Activated T-cell treated with anti-CD3 and anti-CD28 coated beads, Interleukin-2, amount 50 U/mL, for 4 hours (primary cell): Measurements from ENCODE around the gene ATAT1. TPM values are rescaled to one million over a fixed set of nuclear protein-coding genes. Genes with fewer than 3 reads are reported as not detected.
"Not testable (repeated sequence)": the region's sequence is repeated elsewhere in the genome, so short reads cannot be mapped to it uniquely, and the experiment has no call there.

ENCODE experiments used
- ATAC-seq, 2 donors: fragments of 200-7000 bp; cut with Tn5 transposase; one replicate each; pipeline ENCODE4 v1.10.0; 2021
- DNase-seq: peaks from one replicate; pipeline ENCODE4 v3.0.0-alpha.2; 2020
- H3K27me3 Mint-ChIP-seq: one replicate; pipeline ENCODE4 v1.8.0; 2021; ENCODE audit warnings: low read depth, mixed read lengths
- H3K36me3 Mint-ChIP-seq: one replicate; pipeline ENCODE4 v1.8.0; 2022; ENCODE audit warnings: mixed read lengths; ENCODE audit not compliant: insufficient read depth
- H3K4me1 Mint-ChIP-seq: one replicate; pipeline ENCODE4 v1.8.0; 2021; ENCODE audit warnings: low read depth, mixed read lengths
- H3K4me3 Mint-ChIP-seq: one replicate; pipeline ENCODE4 v1.8.0; 2021; ENCODE audit warnings: mild to moderate bottlenecking, moderate library complexity, mixed read lengths
- H3K9me3 Mint-ChIP-seq: one replicate; pipeline ENCODE4 v1.8.0; 2021; ENCODE audit warnings: mixed read lengths
- total RNA-seq, 3 donors: library from RNA; stranded (reverse); gene quantifications; one replicate each; pipeline ENCODE4 v1.2.1, GENCODE V29; 2021

ATAT1 gene
- 10 to 100 TPM in 1 of 3 donors, 1 to 10 TPM in 2; 5.9 to 10.3 (median 9.5) TPM for total RNA-seq

DNA sequence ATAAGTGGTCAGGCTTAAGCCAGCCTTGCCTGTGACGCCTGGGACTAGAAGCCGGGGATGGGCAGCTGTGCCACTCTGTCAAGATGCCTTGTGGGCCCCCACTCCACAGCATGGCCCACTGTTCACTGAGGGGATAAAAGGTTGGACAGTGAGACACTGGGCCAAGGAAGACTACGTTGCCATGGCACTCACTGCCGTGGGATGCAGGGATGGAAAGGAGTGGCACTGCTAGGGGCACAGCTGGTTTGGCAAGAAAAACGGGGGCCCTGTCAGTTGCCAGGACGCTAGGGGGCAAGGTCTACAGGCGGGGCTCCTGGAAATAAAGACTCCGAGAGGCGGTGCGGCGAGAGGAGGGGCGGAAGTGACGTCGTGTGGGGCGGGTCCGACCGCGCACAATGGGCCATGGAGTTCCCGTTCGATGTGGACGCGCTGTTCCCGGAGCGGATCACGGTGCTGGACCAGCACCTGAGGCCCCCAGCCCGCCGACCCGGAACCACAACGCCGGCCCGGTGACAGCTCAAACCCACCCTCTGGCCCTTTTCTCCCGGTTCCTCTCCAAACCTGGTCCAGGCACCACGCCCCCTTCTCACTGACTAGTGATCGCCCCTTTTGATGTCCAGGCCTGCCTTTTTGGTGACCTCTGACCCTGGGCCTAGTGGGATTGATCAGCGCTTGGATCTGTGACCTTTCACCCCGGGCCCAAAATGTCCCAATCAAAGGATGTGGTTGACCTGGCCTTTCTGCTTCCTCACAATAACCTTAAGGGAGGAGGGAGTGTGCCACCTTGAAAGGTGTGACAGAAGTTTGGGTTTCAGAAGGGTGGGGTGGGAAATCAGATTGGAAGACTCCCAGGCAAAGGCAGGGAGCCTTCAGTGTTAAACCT, at the start of gene ATAT1:
ATAT1 (plus strand) TSS at position 391 of the 883 bp plus-strand sequence.
- DNase-seq (peak; percentile 87), ATAC-seq (peak; percentile 99)
- H3K27me3 Mint-ChIP-seq = no peaks in the 10 kb centered on the region
- no peaks in the 10 kb centered on the region for H3K9me3 Mint-ChIP-seq
- H3K4me1 Mint-ChIP-seq = peaks cover 21% of the 10 kb centered on the region
- peaks cover 25% of the 10 kb centered on the region for H3K36me3 Mint-ChIP-seq
- peak within 1 kb of the TSS; percentile 93 for H3K4me3 Mint-ChIP-seq

GRCh38 chr6:30578051-30578450, 48.6 kb upstream of the ATAT1 start:
- no peak for ATAC-seq
- no peak for DNase-seq
- no peaks in the 10 kb centered on the region for H3K27me3 Mint-ChIP-seq
- H3K9me3 Mint-ChIP-seq = no peaks in the 10 kb centered on the region
- peaks cover 54% of the 10 kb centered on the region for H3K36me3 Mint-ChIP-seq
- peaks cover 37% of the 10 kb centered on the region for H3K4me1 Mint-ChIP-seq
- no peak overlapping the region for H3K4me3 Mint-ChIP-seq

- no peaks in the 10 kb centered on the region for H3K9me3 Mint-ChIP-seq
- H3K36me3 Mint-ChIP-seq = peaks cover 58% of the 10 kb centered on the region
- no peak overlapping the region for H3K4me3 Mint-ChIP-seq
- H3K4me1 Mint-ChIP-seq = no peaks in the 10 kb centered on the region
- no peaks in the 10 kb centered on the region for H3K27me3 Mint-ChIP-seq
- ATAC-seq (no peak), DNase-seq (no peak)
Observed at GRCh38 chr6:30583921-30584320, 42.8 kb upstream of the ATAT1 start.

DNA sequence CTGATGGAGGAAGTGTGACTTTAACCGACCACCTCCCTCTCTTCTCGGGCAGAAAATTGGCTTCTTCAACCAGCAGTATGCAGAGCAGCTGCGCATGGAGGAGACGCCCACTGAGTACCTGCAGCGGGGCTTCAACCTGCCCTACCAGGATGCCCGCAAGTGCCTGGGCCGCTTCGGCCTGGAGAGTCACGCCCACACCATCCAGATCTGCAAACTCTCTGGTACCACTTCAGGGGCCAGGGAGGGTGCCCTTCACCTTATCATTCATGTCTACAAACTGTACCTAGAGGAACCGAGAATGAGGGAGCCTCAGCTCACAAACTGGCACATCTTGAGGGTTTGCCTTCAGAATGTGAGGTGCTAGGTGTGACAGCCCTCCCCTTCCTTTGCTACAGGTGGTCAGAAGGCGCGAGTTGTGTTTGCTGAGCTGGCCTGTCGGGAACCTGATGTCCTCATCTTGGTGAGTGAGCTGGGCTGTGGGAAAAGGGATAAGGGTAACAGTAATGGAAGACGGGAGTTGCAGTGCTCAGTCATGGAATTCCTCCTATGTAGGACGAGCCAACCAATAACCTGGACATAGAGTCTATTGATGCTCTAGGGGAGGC, 36.8 kb upstream of the ATAT1 start:
- Mint-ChIP-seq H3K4me1 (peaks cover 2% of the 10 kb centered on the region), H3K27me3 (no peaks in the 10 kb centered on the region), H3K4me3 (no peak overlapping the region), H3K9me3 (no peaks in the 10 kb centered on the region), H3K36me3 (peaks cover 53% of the 10 kb centered on the region)
- DNase-seq = no peak
- ATAC-seq = peak in 1 of 2 donors; percentile 21

GRCh38 chr6:30590509-30590908, 36.2 kb upstream of the ATAT1 start:
- Mint-ChIP-seq H3K27me3 (no peaks in the 10 kb centered on the region), H3K4me1 (peaks cover 4% of the 10 kb centered on the region), H3K36me3 (peaks cover 54% of the 10 kb centered on the region), H3K9me3 (no peaks in the 10 kb centered on the region), H3K4me3 (no peak overlapping the region)
- DNase-seq = no peak
- peak; percentile 3 to 23 for ATAC-seq

DNA sequence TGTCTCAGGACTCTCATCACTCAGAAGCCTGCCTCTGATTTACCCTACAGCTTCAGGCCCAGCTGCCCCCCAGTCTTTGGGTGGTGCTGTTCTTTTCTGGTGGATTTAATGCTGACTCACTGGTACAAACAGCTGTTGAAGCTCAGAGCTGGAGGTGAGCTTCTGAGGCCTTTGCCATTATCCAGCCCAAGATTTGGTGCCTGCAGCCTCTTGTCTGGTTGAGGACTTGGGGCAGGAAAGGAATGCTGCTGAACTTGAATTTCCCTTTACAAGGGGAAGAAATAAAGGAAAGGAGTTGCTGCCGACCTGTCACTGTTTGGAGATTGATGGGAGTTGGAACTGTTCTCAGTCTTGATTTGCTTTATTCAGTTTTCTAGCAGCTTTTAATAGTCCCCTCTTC, 35.7 kb upstream of the ATAT1 start:
- H3K27me3 Mint-ChIP-seq = no peaks in the 10 kb centered on the region
- H3K4me1 Mint-ChIP-seq = peaks cover 4% of the 10 kb centered on the region
- ATAC-seq (peak; percentile 23), DNase-seq (no peak)
- no peaks in the 10 kb centered on the region for H3K9me3 Mint-ChIP-seq
- H3K36me3 Mint-ChIP-seq = peaks cover 52% of the 10 kb centered on the region
- H3K4me3 Mint-ChIP-seq = no peak overlapping the region

DNA sequence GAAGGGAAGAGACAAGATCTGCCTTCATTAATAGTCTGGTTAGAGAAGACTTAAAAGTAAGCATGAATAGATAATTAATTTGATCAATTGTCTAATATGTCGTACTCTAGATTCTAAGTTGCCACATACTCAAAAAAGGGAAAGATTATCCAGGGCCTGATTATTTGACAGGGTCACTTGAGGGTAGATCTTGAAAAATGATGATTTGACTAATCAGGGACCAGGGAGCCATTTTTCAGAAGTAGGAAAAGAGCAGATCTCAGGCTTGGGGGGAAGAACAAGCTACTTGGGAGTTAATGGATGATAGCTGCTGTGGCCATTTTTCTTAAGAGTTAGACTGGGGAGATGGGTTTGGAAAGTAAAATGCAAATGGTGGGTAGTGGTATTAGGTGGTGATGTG, 34.4 kb upstream of the ATAT1 start:
- Mint-ChIP-seq H3K27me3 (no peaks in the 10 kb centered on the region), H3K36me3 (peaks cover 45% of the 10 kb centered on the region)

DNA sequence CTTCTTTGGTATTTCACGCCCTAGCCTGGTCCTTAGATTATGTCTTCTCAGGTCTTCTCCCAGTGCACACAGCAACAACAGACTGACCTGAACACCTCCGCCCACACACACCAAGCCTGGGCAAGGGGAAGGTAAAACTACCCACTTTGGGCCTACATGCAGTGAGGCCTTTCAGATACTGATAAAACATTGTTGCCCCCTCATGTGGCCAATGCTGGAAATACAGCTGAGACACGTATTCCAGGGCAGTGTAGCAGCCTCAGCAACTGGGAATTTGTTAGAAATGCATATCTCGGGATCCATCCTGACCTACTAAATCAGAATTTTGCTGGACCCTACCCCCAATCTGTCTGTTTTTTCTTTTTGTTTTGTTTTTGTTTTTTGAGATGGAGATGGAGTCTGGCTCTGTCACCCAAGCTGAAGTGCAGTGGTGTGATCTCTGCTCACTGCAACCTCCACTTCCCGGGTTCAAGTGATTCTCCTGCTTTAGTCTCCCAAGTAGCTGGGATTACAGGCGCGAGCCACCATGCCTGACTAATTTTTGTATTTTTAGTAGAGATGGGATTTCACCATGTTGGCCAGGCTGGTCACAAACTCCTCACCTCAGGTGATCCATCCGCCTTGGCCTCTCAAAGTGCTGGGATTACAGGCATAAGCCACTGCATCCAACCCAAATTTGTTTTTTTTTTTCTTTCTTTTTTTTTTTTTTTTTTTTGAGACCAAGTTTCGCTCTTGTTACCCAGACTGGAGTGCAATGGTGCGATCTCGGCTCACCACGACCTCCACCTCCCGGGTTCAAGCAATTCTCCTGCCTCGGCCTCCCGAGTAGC, 29.1 kb upstream of the ATAT1 start:
- not testable (repeated sequence) for H3K27me3 Mint-ChIP-seq, H3K4me3 Mint-ChIP-seq, H3K9me3 Mint-ChIP-seq
- peaks cover 15% of the 10 kb centered on the region for H3K36me3 Mint-ChIP-seq
- peaks cover 17% of the 10 kb centered on the region for H3K4me1 Mint-ChIP-seq
- DNase-seq (peak; percentile 79), ATAC-seq (peak; percentile 85 to 89)

More for the DNA sequence above, 34.4 kb upstream of the ATAT1 start:
- DNase-seq (no peak), ATAC-seq (no peak)
- Mint-ChIP-seq H3K9me3 (no peaks in the 10 kb centered on the region), H3K4me1 (peaks cover 8% of the 10 kb centered on the region), H3K4me3 (no peak overlapping the region)

DNA sequence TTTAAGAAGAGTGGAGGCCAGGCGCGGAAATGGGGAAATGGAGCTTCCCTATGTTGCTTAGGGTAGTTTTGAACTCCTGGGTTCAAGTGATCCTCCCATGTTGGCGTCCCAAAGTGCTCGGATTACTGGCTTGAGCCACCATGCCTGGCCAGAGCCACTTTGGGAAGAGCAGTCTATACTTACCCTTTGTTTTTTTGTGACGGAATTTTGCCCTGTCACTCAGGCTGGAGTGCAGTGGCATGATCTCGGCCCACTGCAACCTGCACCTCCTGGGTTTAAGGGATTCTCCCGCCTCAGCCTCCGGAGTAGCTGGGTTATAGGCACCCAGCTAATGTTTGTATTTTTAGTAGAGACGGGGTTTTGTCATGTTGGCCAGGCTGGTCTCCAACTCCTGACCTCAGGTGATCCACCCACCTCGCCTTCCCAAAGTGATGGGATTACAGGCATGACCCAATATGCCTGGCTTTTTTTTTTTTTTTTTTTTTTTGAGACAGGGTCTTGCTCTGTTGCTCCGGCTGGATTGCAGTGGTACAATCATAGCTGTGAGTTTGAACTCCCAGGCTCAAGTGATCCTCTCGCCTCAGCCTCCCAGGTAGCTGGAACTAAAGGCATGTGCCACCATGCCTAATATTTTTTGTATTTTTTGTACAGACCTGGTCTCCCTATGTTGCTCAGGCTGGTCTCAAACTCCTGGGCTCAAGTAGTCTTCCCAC, 27.6 kb upstream of the ATAT1 start:
- Mint-ChIP-seq H3K4me3 (no peak overlapping the region), H3K27me3 (no peaks in the 10 kb centered on the region), H3K4me1 (peaks cover 25% of the 10 kb centered on the region), H3K9me3 (no peaks in the 10 kb centered on the region), H3K36me3 (peaks cover 27% of the 10 kb centered on the region)
- DNase-seq (no peak), ATAC-seq (no peak)

DNA sequence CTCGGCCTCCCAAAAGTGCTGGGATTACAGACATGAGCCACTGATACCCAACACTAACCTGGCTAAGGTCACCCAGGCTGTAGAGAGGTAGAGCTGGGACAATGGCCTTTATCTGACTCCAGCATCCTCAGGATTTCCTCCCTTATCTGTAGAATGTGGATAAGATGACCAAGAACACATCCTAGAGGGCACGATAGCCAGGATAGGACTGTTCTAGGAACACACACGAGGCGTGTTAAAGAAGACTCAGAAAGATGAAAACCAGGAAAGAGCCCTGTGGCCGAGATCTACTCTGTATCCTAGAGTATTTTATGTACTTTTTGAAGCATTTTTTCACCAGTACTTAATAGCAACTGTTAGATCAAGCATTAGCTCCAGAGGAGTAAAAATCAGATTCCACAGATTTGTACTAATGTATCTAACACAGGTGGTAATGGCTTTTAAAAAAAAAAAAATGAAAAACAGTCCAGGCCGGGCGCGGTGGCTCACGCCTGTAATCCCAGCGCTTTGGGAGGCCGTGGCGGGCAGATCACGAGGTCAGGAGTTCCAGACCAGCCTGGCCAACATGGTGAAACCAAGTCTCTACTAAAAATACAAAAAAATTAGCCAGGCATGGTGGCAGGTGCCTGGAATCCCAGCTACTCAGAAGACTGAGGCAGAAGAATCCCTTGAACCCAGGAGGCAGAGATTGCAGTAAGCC, 26.9 kb upstream of the ATAT1 start:
- ATAC-seq = no peak
- peaks cover 25% of the 10 kb centered on the region for H3K4me1 Mint-ChIP-seq
- peaks cover 31% of the 10 kb centered on the region for H3K36me3 Mint-ChIP-seq
- no peaks in the 10 kb centered on the region for H3K9me3 Mint-ChIP-seq
- H3K4me3 Mint-ChIP-seq = no peak overlapping the region
- DNase-seq = no peak
- no peaks in the 10 kb centered on the region for H3K27me3 Mint-ChIP-seq

DNA sequence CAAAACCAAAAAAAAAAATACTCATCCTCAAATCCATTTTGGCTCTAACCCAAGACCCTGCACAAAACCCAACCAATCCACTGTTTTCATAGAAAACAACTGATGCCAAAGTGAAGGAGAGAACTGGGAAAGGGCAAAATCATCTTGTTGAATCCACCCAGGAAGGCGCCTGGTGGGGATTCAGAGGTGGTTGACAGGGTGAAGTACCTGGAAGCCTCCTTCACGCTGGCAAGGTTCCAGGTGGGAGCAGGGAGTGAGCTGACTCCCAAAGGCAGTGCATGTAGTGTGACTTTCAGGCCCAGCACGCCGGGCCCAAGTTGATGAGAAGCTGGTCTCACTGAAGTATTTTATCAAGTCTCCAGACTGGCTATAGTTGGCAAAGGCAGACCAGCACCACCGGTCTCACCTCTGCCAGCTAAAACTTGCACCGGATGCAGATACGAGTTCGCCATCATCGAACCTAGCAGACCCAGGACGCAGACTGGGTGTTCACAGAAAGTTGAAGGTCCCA, 26.2 kb upstream of the ATAT1 start:
- ATAC-seq (no peak), DNase-seq (no peak)
- peaks cover 23% of the 10 kb centered on the region for H3K4me1 Mint-ChIP-seq
- no peaks in the 10 kb centered on the region for H3K9me3 Mint-ChIP-seq
- no peak overlapping the region for H3K4me3 Mint-ChIP-seq
- no peaks in the 10 kb centered on the region for H3K27me3 Mint-ChIP-seq
- peaks cover 33% of the 10 kb centered on the region for H3K36me3 Mint-ChIP-seq

DNA sequence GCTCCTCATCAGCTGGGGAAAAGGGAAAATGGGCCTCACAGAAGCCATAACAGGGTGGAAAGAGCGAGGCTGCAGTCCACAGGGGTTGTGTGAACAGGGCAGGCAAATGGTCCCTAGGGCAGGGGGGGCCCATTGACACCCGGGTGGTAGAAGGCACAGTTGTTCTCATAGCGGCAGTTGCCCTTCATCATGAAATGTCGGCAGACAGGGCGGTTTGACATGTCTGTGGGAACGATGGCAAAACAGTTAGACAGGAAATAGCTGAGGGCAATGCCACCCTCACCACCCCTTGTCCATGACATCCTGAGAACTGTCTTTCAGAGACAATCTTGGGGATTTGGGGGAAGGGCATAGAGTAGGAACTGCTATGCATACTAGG, 25.2 kb upstream of the ATAT1 start:
- Mint-ChIP-seq H3K4me3 (no peak overlapping the region), H3K4me1 (peaks cover 26% of the 10 kb centered on the region), H3K9me3 (no peaks in the 10 kb centered on the region), H3K27me3 (no peaks in the 10 kb centered on the region), H3K36me3 (peaks cover 40% of the 10 kb centered on the region)
- no peak for ATAC-seq
- no peak for DNase-seq

GRCh38 chr6:30601815-30602641, 24.6 kb upstream of the ATAT1 start:
- ATAC-seq (no peak), DNase-seq (no peak)
- no peaks in the 10 kb centered on the region for H3K27me3 Mint-ChIP-seq
- peaks cover 25% of the 10 kb centered on the region for H3K4me1 Mint-ChIP-seq
- H3K4me3 Mint-ChIP-seq = no peak overlapping the region
- H3K9me3 Mint-ChIP-seq = no peaks in the 10 kb centered on the region
- H3K36me3 Mint-ChIP-seq = peaks cover 45% of the 10 kb centered on the region
